H1 (cell line): Measurements from ENCODE around the gene ADH1C. TPM values are rescaled to one million over a fixed set of nuclear protein-coding genes. Genes with fewer than 3 reads are reported as not detected.

Experiments
- CEBPB ChIP-seq: IDR thresholded peaks from 2 replicates; pipeline ENCODE4 v1.6.1; 2012; ENCODE audit warnings: low read depth, low read length
- EP300 ChIP-seq, 2 experiments: IDR thresholded peaks; 1 replicate in 1 of 2; 2 replicates in 1 of 2; pipeline ENCODE4 v1.6.1; 2011 to 2012; ENCODE audit warnings: low read depth in 2 of 2, low read length in 2 of 2, mild to moderate bottlenecking in 2 of 2, borderline replicate concordance in 1 of 2, inconsistent platforms in 1 of 2, moderate library complexity in 1 of 2
- JUN ChIP-seq: IDR thresholded peaks from 2 replicates; pipeline ENCODE4 v1.6.1; 2011; ENCODE audit warnings: low read depth, mild to moderate bottlenecking, improper control_type of control experiment, low read length
- KDM4A ChIP-seq: IDR thresholded peaks from one replicate; pipeline ENCODE4 v1.7.1; 2012; ENCODE audit warnings: low read depth, mild to moderate bottlenecking, moderate library complexity, low read length, inconsistent platforms; ENCODE audit not compliant: severe bottlenecking
- polyA plus RNA-seq, 7 experiments: library from polyadenylated mRNA; depleted of rRNA in 3 of 7; stranded (reverse) in 5 of 7; unstranded in 2 of 7; fragments of >200 nt in 5 of 7; fragments of 200-250 nt in 2 of 7; gene quantifications; 1 replicate in 5 of 7; 2 replicates in 1 of 7; 4 replicates in 1 of 7; pipeline versions ENCODE4 v1.2.1 to v1.2.3, GENCODE V29; 2011 to 2013; ENCODE audit warnings: missing spikeins in 2 of 7, mixed read lengths in 2 of 7
- total RNA-seq: library from RNA; stranded (reverse); fragmentation: NEBNext Ultra II Directional; extraction: Animal tissue kit (Norgen Biotek cat#: 25700); gene quantifications from 2 replicates; pipeline ENCODE4 v1.2.1, GENCODE V29; 2021
- TF ChIP-seq, protein P1 (sequence below): IDR thresholded peaks from 2 replicates; pipeline ENCODE4 v1.6.1; 2012; ENCODE audit warnings: inconsistent platforms

ADH1C gene
- total and polyA plus RNA-seq, 2 of the 8 experiments (the other 6 are each of a cell fraction or from before 2014, with no cell fraction given) = not detected

GRCh38 chr4:99382745-99383360 lies 30.3 kb upstream of the ADH1C start (continued):
- TF ChIP-seq EP300 (IDR thresholded peaks at IDR 0.05; ENCODE audit: borderline replicate concordance in 1 of 2, low read depth in 2 of 2, low read length in 2 of 2) (no peak), KDM4A (no peak), CEBPB (no peak), JUN (no peak)
- TF ChIP-seq, protein P1, sequence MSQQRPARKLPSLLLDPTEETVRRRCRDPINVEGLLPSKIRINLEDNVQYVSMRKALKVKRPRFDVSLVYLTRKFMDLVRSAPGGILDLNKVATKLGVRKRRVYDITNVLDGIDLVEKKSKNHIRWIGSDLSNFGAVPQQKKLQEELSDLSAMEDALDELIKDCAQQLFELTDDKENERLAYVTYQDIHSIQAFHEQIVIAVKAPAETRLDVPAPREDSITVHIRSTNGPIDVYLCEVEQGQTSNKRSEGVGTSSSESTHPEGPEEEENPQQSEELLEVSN = no peak
